K562 (cell line): Measurements from ENCODE around the gene SCARF2. TPM values are rescaled to one million over a fixed set of nuclear protein-coding genes. Genes with fewer than 3 reads are reported as not detected.
A peak's percentile ranks its signal among the peaks of the same experiment; 100 is the strongest.

Experiments used
- ETV6 ChIP-seq, 3 experiments: fragments of 150-350 bp in 1 of 3; sonication (generic) in 1 of 3; formaldehyde crosslinking in 1 of 3; IDR thresholded peaks; 2 replicates each; pipeline versions ENCODE4 v1.6.1 to v1.8.0; 2014 to 2022; ENCODE audit warnings: borderline replicate concordance in 2 of 3, low read depth in 2 of 3, antibody characterized with exemption in 1 of 3, low read length in 1 of 3, mild to moderate bottlenecking in 1 of 3, missing genetic modification reagents in 1 of 3
- PRDM10 ChIP-seq: fragments of 450-650 bp; IDR thresholded peaks from 2 replicates; pipeline ENCODE4 v1.6.1; 2018; ENCODE audit not compliant: partially characterized antibody
- RCOR1 ChIP-seq, 2 experiments: IDR thresholded peaks; 2 replicates each; pipeline ENCODE4 v1.6.1; 2012; ENCODE audit warnings: low read depth in 2 of 2, low read length in 2 of 2, borderline replicate concordance in 1 of 2, improper control_type of control experiment in 1 of 2
- ZNF121 ChIP-seq: sonication (generic); formaldehyde crosslinking; conservative IDR thresholded peaks from 2 replicates; pipeline ENCODE4 v1.8.0; 2022; ENCODE audit warnings: missing genetic modification reagents
- ZNF785 ChIP-seq: fragments of 250-450 bp; sonication (Bioruptor Pico); IDR thresholded peaks from 2 replicates; pipeline ENCODE4 v1.4.0; 2020; ENCODE audit warnings: mild to moderate bottlenecking
- polyA plus RNA-seq, 8 experiments: library from polyadenylated mRNA; depleted of rRNA in 4 of 8; stranded (reverse) in 5 of 8; unstranded in 3 of 8; fragments of >200 nt; fragmentation: Nextera tagmentation in 2 of 8; fragmentation: Illumina TruSeq in 1 of 8; extraction: Ambion mirVana in 2 of 8; extraction: Trizol in 1 of 8; gene quantifications; 2 replicates each; pipeline versions ENCODE4 v1.2.1 to v1.2.3, GENCODE V29; 2011 to 2014; ENCODE audit warnings: inconsistent platforms in 1 of 8, missing spikeins in 1 of 8
- total RNA-seq, 7 experiments: library from RNA; depleted of rRNA in 6 of 7; stranded (reverse); fragments of >200 nt in 6 of 7; fragmentation: Illumina TruSeq in 2 of 7; extraction: Trizol in 2 of 7; gene quantifications; 2 replicates each; pipeline versions ENCODE4 v1.2.1 to v1.2.3, GENCODE V29; 2011 to 2021; ENCODE audit warnings: low replicate concordance in 1 of 7

The SCARF2 gene
- total and polyA plus RNA-seq, 9 of the 15 experiments (the other 6 are each of a cell fraction or from before 2014, with no cell fraction given) = 0.06 to 0.32 (median 0.21) TPM; not detected in 5

GRCh38 chr22:20465759-20466077 lies 28.1 kb upstream of the SCARF2 start (continued):
- no peak for TF ChIP-seq PRDM10
- TF ChIP-seq ETV6 (IDR thresholded peaks at IDR 0.05; ENCODE audit: borderline replicate concordance in 1 of 2, low read depth in 2 of 2, low read length in 1 of 2) = no peak
- 0 out of 2 replicates have a peak, but pooled peaks have one; percentile 48 for TF ChIP-seq ETV6 (CRISPR knock-in tag; IDR thresholded peaks at IDR 0.05; ENCODE audit: borderline replicate concordance)
- TF ChIP-seq ZNF121 (CRISPR knock-in tag) = 0 out of 2 replicates have a peak, but pooled peaks have one; percentile 17
- TF ChIP-seq ZNF785 = no peak
- no peak for TF ChIP-seq RCOR1 (IDR thresholded peaks at IDR 0.05; ENCODE audit: borderline replicate concordance in 1 of 2, low read depth in 2 of 2, low read length in 2 of 2)
